ENCODE data around the gene NEMP2.

DNA sequence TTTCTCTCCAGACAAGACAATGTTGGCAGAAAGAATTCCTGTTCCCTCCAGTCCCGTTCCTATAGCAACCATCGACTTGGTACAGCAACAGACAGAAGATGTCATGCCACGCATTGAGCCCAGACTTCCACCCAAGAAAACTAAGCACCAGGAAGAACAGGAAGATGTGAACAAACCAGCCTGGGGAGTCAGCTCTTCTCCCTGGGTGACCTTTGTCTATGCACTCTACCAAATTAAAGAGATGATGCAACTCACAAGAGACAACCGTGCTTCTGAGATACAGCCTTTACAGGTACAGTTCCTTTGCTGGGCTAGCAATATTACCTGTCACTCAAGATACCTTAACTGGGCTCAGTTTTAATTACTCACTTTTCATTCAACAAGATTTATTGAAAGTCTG is 37.1 kb downstream of the NEMP2 start:
- TF ChIP-seq, protein P1, sequence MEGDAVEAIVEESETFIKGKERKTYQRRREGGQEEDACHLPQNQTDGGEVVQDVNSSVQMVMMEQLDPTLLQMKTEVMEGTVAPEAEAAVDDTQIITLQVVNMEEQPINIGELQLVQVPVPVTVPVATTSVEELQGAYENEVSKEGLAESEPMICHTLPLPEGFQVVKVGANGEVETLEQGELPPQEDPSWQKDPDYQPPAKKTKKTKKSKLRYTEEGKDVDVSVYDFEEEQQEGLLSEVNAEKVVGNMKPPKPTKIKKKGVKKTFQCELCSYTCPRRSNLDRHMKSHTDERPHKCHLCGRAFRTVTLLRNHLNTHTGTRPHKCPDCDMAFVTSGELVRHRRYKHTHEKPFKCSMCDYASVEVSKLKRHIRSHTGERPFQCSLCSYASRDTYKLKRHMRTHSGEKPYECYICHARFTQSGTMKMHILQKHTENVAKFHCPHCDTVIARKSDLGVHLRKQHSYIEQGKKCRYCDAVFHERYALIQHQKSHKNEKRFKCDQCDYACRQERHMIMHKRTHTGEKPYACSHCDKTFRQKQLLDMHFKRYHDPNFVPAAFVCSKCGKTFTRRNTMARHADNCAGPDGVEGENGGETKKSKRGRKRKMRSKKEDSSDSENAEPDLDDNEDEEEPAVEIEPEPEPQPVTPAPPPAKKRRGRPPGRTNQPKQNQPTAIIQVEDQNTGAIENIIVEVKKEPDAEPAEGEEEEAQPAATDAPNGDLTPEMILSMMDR (IDR thresholded peaks at IDR 0.05; ENCODE audit: low read length): no peak
- TF ChIP-seq EZH2 (IDR thresholded peaks at IDR 0.05; ENCODE audit: borderline replicate concordance, low read length): no peak

Measured in OCI-LY1 (cell line).